B cell (primary cell): ENCODE results near the gene INO80C.

Source experiments
- CTCF ChIP-seq: fragments of 200-600 bp; IDR thresholded peaks from one replicate; pipeline ENCODE4 v1.8.0; 2022; ENCODE audit warnings: antibody characterized with exemption, mild to moderate bottlenecking
- EZH2 ChIP-seq: IDR thresholded peaks from 2 replicates; pipeline ENCODE4 v1.6.1; 2012; ENCODE audit warnings: borderline replicate concordance, low read depth, mild to moderate bottlenecking, moderate library complexity, low read length; ENCODE audit not compliant: insufficient read depth, poor library complexity, severe bottlenecking

GRCh38 chr18:35547008-35547605 lies 49.3 kb upstream of the INO80C start:
- TF ChIP-seq CTCF = no peak
- TF ChIP-seq EZH2 = no peak
